Measurements from ENCODE around the gene VPS16.

DNA sequence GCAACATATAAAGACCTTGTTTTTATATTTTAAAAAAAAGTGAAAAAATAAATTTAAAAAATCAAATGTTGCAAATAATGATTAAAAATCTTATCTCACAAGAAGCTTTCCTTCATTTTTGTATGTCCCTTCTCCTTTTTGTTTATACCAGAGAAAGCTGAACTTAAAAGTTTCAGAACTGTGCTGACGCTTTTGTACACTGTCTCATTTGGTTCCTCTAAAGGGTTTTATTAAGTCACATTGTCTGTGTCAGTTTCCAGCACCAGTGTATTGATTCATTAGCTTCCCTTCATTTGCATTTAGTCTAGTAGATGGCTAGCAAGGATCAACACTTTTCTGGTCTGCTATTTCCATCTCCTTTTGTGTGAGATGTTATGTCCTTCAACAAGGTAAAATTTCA is 6.8 kb upstream of the VPS16 start:
- no peak for TF ChIP-seq CTCF (IDR thresholded peaks at IDR 0.05; ENCODE audit: low read depth, low read length, missing input control)
- TF ChIP-seq RAD21 (IDR thresholded peaks at IDR 0.05), result no peak
